GM19240 (cell line): Measurements from ENCODE around the gene UBE2K.
"Not testable (repeated sequence)": the region's sequence is repeated elsewhere in the genome, so short reads cannot be mapped to it uniquely, and the experiment has no call there.

ENCODE experiments used
- DNase-seq: peaks from one replicate; pipeline ENCODE4 v3.0.0; 2011; ENCODE audit warnings: low spot score; ENCODE audit not compliant: insufficient read length

The UBE2K gene

GRCh38 chr4:39687014-39687413 lies 10.9 kb upstream of the UBE2K start:
- DNase-seq: no peak

GRCh38 chr4:39689970-39690369 lies 8.0 kb upstream of the UBE2K start:
- DNase-seq: no peak

- no peak for DNase-seq
Measured at GRCh38 chr4:39698424-39699009, 581 bp downstream of the UBE2K start.

GRCh38 chr4:39699687-39700409 lies 1.9 kb downstream of the UBE2K start:
- DNase-seq: no peak

GRCh38 chr4:39700554-39700953 lies 2.6 kb downstream of the UBE2K start:
- no peak for DNase-seq

GRCh38 chr4:39702716-39703115 lies 4.8 kb downstream of the UBE2K start:
- DNase-seq: no peak

GRCh38 chr4:39704789-39705188 lies 6.9 kb downstream of the UBE2K start:
- not testable (repeated sequence) for DNase-seq

GRCh38 chr4:39706334-39706733 lies 8.4 kb downstream of the UBE2K start:
- no peak for DNase-seq

- no peak for DNase-seq
Measured at GRCh38 chr4:39706741-39707511, 9.0 kb downstream of the UBE2K start.

GRCh38 chr4:39710098-39710896 lies 12.4 kb downstream of the UBE2K start:
- DNase-seq: no peak

- DNase-seq: no peak
Measured at GRCh38 chr4:39712819-39713607, 15.1 kb downstream of the UBE2K start.

GRCh38 chr4:39713691-39714090 lies 15.8 kb downstream of the UBE2K start:
- DNase-seq: no peak

- DNase-seq: no peak
Measured at GRCh38 chr4:39714166-39714565, 16.2 kb downstream of the UBE2K start.

GRCh38 chr4:39715788-39716187 lies 17.9 kb downstream of the UBE2K start:
- DNase-seq: no peak

GRCh38 chr4:39716356-39716755 lies 18.4 kb downstream of the UBE2K start:
- DNase-seq: no peak

- DNase-seq: not testable (repeated sequence)
Measured at GRCh38 chr4:39717743-39718142, 19.8 kb downstream of the UBE2K start.

- DNase-seq: no peak
Measured at GRCh38 chr4:39718366-39719323, 20.7 kb downstream of the UBE2K start.

GRCh38 chr4:39719804-39720580 lies 22.1 kb downstream of the UBE2K start:
- no peak for DNase-seq

- not testable (repeated sequence) for DNase-seq
Measured at GRCh38 chr4:39721273-39721672, 23.3 kb downstream of the UBE2K start.
